PC-9 (cell line): ENCODE results near the gene TMEFF2. TPM values are rescaled to one million over a fixed set of nuclear protein-coding genes. Genes with fewer than 3 reads are reported as not detected.

Experiments used
- BruUV-seq: library from RNA; stranded (reverse); fragments of 400-500 nt; replicated peaks from 2 replicates; lab custom pipeline; 2021; lab: Mats Ljungman, UMichigan
- CTCF ChIA-PET: fragments of 300-600 bp; sonication (Branson Sonifier 250); formaldehyde crosslinking; loops from one replicate; lab custom pipeline; 2022; ENCODE audit warnings: antibody characterized with exemption; lab: Charles Lee
- POLR2A ChIA-PET: fragments of 300-600 bp; sonication (Branson Sonifier 250); formaldehyde crosslinking; loops from one replicate; lab custom pipeline; 2022; ENCODE audit warnings: antibody characterized with exemption; ENCODE audit not compliant: unreplicated experiment; lab: Charles Lee
- DNase-seq, 2 experiments: peaks; one replicate each; pipeline versions ENCODE4 v3.0.0 to v3.0.0-alpha.2; 2015 to 2022; ENCODE audit warnings: mixed read lengths in 1 of 2
- H2AFZ ChIP-seq: fragments of 200-600 bp; sonication (generic); 2 replicates; pipeline ENCODE4 v1.8.1; 2017; ENCODE audit warnings: antibody characterized with exemption
- H3F3A ChIP-seq: fragments of 200-600 bp; sonication (generic); 2 replicates; pipeline ENCODE4 v1.8.1; 2017; ENCODE audit warnings: antibody characterized with exemption, mild to moderate bottlenecking, low read depth; ENCODE audit not compliant: insufficient read depth
- H3K27ac ChIP-seq: fragments of 200-600 bp; sonication (generic); 2 replicates; pipeline ENCODE4 v1.6.1; 2016; ENCODE audit warnings: mixed run types
- H3K27me3 ChIP-seq: fragments of 200-600 bp; sonication (generic); 2 replicates; pipeline ENCODE4 v1.6.1; 2016; ENCODE audit warnings: low read depth, mixed run types; ENCODE audit not compliant: insufficient read depth
- H3K36me3 ChIP-seq: fragments of 200-600 bp; sonication (generic); 2 replicates; pipeline ENCODE4 v1.6.1; 2016; ENCODE audit warnings: low read depth, mixed run types
- H3K4me1 ChIP-seq: fragments of 200-600 bp; sonication (generic); replicated peaks from 2 replicates; pipeline ENCODE4 v1.6.1; 2016; ENCODE audit warnings: mixed run types; ENCODE audit not compliant: insufficient read depth
- H3K4me2 ChIP-seq: fragments of 200-600 bp; sonication (generic); 2 replicates; pipeline ENCODE4 v1.6.1; 2017; ENCODE audit warnings: mixed run types
- H3K4me3 ChIP-seq: fragments of 200-600 bp; sonication (generic); 2 replicates; pipeline ENCODE4 v1.6.1; 2016; ENCODE audit warnings: mixed run types
- H3K79me2 ChIP-seq: fragments of 200-600 bp; sonication (generic); 2 replicates; pipeline ENCODE4 v1.6.1; 2017; ENCODE audit warnings: low read depth, mixed run types
- H3K9me2 ChIP-seq: fragments of 200-600 bp; sonication (generic); 2 replicates; pipeline ENCODE4 v1.8.1; 2017; ENCODE audit warnings: mild to moderate bottlenecking; ENCODE audit not compliant: insufficient read depth
- H3K9me3 ChIP-seq: fragments of 200-600 bp; sonication (generic); 2 replicates; pipeline ENCODE4 v1.8.1; 2016; ENCODE audit warnings: low read depth; ENCODE audit not compliant: insufficient read depth
- H4K20me1 ChIP-seq: fragments of 200-600 bp; sonication (generic); 2 replicates; pipeline ENCODE4 v1.8.1; 2017; ENCODE audit not compliant: insufficient read depth
- CTCF ChIP-seq: fragments of 200-600 bp; sonication (generic); conservative IDR thresholded peaks from 2 replicates; pipeline ENCODE4 v1.6.1; 2017; ENCODE audit warnings: mixed run types, antibody characterized with exemption, mild to moderate bottlenecking, moderate library complexity
- EZH2 ChIP-seq: fragments of 200-600 bp; sonication (generic); IDR thresholded peaks from 2 replicates; pipeline ENCODE4 v1.8.0; 2017; ENCODE audit warnings: antibody characterized with exemption, low read depth
- intact Hi-C: fragments of 100-400 bp; cut with micrococcal nuclease; formaldehyde crosslinking; loops from one replicate; pipeline ENCODE4 v1.10.0; 2022; ENCODE audit not compliant: unreplicated experiment
- total RNA-seq: library from RNA; stranded (reverse); gene quantifications from 2 replicates; pipeline ENCODE4 v1.2.3, GENCODE V29; 2021

Gene TMEFF2
- total RNA-seq, 1 experiment from 2014 or later = not detected

DNA sequence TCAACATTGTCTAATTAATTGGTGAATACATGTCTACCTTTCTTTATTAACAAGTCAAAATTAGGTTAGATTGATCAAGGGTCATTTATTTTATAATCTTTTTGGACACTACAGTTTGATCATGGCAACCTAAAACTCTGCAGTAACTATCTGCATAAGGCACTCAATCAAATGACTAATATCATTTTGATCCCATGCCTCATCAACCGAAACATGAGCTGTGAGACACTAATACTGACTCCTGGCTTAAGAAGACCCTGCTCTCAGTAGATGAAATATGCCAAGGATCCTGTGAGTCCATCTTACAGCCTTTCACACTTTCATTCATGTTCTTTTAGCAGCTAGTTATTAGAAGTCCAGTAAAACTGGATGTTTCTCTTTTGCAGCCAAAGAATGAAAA, 178.5 kb downstream of the TMEFF2 start:
- no peaks in the 10 kb centered on the region for H3K27me3 ChIP-seq
- no peak for DNase-seq
- no peaks in the 10 kb centered on the region for H4K20me1 ChIP-seq
- H3K27ac ChIP-seq = no peak overlapping the region
- ChIA-PET CTCF (no interaction called here), POLR2A (no interaction called here)
- no peak for TF ChIP-seq CTCF
- no peak for TF ChIP-seq EZH2
- no TSS peak for BruUV-seq
- H3K4me3 ChIP-seq = no peak overlapping the region
- H3K4me1 ChIP-seq = no peaks in the 10 kb centered on the region
- H3K79me2 ChIP-seq = no peaks in the 10 kb centered on the region
- H3F3A ChIP-seq = no peaks in the 10 kb centered on the region
- no peak overlapping the region for H2AFZ ChIP-seq
- no peaks in the 10 kb centered on the region for H3K9me2 ChIP-seq
- no peak overlapping the region for H3K4me2 ChIP-seq
- H3K36me3 ChIP-seq = no peaks in the 10 kb centered on the region
- no peaks in the 10 kb centered on the region for H3K9me3 ChIP-seq
- intact Hi-C loops = no loop called here

GRCh38 chr2:192013211-192013610, 181.5 kb downstream of the TMEFF2 start:
- H2AFZ ChIP-seq = no peak overlapping the region
- CTCF ChIA-PET = no interaction called here
- POLR2A ChIA-PET = no interaction called here
- no peaks in the 10 kb centered on the region for H4K20me1 ChIP-seq
- H3K4me3 ChIP-seq = no peak overlapping the region
- no peak overlapping the region for H3K4me2 ChIP-seq
- H3K9me3 ChIP-seq = no peaks in the 10 kb centered on the region
- BruUV-seq = no TSS peak
- H3K79me2 ChIP-seq = no peaks in the 10 kb centered on the region
- intact Hi-C loops = no loop called here
- no peak for DNase-seq
- no peaks in the 10 kb centered on the region for H3K36me3 ChIP-seq
- no peak overlapping the region for H3K27ac ChIP-seq
- H3F3A ChIP-seq = no peaks in the 10 kb centered on the region
- no peaks in the 10 kb centered on the region for H3K4me1 ChIP-seq
- no peak for TF ChIP-seq CTCF
- TF ChIP-seq EZH2 = no peak
- no peaks in the 10 kb centered on the region for H3K9me2 ChIP-seq
- no peaks in the 10 kb centered on the region for H3K27me3 ChIP-seq

- no TSS peak for BruUV-seq
- Histone ChIP-seq H3K4me2 (no peak overlapping the region), H4K20me1 (no peaks in the 10 kb centered on the region), H3K79me2 (no peaks in the 10 kb centered on the region), H3K4me3 (no peak overlapping the region), H2AFZ (no peak overlapping the region), H3K27ac (no peak overlapping the region), H3K27me3 (no peaks in the 10 kb centered on the region), H3K9me2 (no peaks in the 10 kb centered on the region), H3K9me3 (no peaks in the 10 kb centered on the region), H3F3A (no peaks in the 10 kb centered on the region), H3K36me3 (no peaks in the 10 kb centered on the region), H3K4me1 (no peaks in the 10 kb centered on the region)
- ChIA-PET CTCF (no interaction called here), POLR2A (interaction anchor here (0.6 kb wide), 1 partner anchor 9 kb away, joined by 4 read pairs; no protein-coding TSS in a partner anchor)
- intact Hi-C loops = no loop called here
- DNase-seq = no peak
- no peak for TF ChIP-seq CTCF
- TF ChIP-seq EZH2 = no peak
These were observed 183.5 kb downstream of the TMEFF2 start for GRCh38 chr2:192011196-192011595.
